Measurements from ENCODE around the gene PCIF1.

DNA sequence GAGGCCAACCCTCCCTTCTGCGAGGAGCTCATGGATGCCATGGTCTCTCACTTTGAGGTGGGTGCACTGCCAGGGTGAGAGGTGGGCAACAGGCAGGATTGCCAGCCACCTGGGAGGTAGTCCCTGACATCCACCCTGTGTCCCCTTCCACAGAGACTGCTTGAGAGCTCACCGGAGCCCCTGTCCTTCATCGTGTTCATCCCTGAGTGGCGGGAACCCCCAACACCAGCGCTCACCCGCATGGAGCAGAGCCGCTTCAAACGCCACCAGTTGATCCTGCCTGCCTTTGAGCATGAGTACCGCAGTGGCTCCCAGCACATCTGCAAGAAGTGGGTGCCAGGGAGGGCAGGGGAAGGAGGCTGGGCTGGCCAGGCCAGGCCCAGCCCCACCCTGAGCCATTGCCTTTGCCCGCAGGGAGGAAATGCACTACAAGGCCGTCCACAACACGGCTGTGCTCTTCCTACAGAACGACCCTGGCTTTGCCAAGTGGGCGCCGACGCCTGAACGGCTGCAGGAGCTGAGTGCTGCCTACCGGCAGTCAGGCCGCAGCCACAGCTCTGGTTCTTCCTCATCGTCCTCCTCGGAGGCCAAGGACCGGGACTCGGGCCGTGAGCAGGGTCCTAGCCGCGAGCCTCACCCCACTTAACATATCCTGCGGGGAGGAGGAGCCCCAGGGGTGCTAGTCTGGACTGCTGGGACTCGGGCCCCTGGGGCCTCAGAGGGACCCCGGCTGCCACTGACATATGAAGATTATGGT, 12.8 kb downstream of the PCIF1 start:
- TF ChIP-seq RAD21 (IDR thresholded peaks at IDR 0.05) (no peak), NR2F2 (IDR thresholded peaks at IDR 0.05) (no peak), REST (IDR thresholded peaks at IDR 0.05) (no peak), SP1 (IDR thresholded peaks at IDR 0.05) (no peak), TAF1 (conservative IDR thresholded peaks at IDR 0.05) (no peak)
- TF ChIP-seq, protein P1, sequence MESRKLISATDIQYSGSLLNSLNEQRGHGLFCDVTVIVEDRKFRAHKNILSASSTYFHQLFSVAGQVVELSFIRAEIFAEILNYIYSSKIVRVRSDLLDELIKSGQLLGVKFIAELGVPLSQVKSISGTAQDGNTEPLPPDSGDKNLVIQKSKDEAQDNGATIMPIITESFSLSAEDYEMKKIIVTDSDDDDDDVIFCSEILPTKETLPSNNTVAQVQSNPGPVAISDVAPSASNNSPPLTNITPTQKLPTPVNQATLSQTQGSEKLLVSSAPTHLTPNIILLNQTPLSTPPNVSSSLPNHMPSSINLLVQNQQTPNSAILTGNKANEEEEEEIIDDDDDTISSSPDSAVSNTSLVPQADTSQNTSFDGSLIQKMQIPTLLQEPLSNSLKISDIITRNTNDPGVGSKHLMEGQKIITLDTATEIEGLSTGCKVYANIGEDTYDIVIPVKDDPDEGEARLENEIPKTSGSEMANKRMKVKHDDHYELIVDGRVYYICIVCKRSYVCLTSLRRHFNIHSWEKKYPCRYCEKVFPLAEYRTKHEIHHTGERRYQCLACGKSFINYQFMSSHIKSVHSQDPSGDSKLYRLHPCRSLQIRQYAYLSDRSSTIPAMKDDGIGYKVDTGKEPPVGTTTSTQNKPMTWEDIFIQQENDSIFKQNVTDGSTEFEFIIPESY (IDR thresholded peaks at IDR 0.05): no peak
- TF ChIP-seq, protein P2, sequence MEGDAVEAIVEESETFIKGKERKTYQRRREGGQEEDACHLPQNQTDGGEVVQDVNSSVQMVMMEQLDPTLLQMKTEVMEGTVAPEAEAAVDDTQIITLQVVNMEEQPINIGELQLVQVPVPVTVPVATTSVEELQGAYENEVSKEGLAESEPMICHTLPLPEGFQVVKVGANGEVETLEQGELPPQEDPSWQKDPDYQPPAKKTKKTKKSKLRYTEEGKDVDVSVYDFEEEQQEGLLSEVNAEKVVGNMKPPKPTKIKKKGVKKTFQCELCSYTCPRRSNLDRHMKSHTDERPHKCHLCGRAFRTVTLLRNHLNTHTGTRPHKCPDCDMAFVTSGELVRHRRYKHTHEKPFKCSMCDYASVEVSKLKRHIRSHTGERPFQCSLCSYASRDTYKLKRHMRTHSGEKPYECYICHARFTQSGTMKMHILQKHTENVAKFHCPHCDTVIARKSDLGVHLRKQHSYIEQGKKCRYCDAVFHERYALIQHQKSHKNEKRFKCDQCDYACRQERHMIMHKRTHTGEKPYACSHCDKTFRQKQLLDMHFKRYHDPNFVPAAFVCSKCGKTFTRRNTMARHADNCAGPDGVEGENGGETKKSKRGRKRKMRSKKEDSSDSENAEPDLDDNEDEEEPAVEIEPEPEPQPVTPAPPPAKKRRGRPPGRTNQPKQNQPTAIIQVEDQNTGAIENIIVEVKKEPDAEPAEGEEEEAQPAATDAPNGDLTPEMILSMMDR (IDR thresholded peaks at IDR 0.05; ENCODE audit: low read depth, low read length, missing input control): no peak
